HCT116 (cell line): Measurements from ENCODE around the gene LIN7B. TPM values are rescaled to one million over a fixed set of nuclear protein-coding genes. Genes with fewer than 3 reads are reported as not detected.

Source experiments
- ATAC-seq: fragments of 200-7000 bp; cut with Tn5 transposase; 2 replicates; pipeline ENCODE4 v1.9.1; 2020; ENCODE audit warnings: mild to moderate bottlenecking, moderate library complexity
- BruUV-seq: library from RNA; stranded (reverse); fragments of 400-500 nt; replicated peaks from 2 replicates; lab custom pipeline; 2021; lab: Mats Ljungman, UMichigan
- CTCF ChIA-PET: fragments of 300-600 bp; sonication (Branson Sonifier 250); formaldehyde crosslinking; loops from one replicate; lab custom pipeline; 2021; ENCODE audit warnings: antibody characterized with exemption; lab: Charles Lee
- POLR2A ChIA-PET: fragments of 300-600, 350-600 bp; sonication (Branson Sonifier 250); formaldehyde crosslinking; loops from one replicate; lab custom pipeline; 2021; ENCODE audit warnings: antibody characterized with exemption; lab: Charles Lee
- RAD21 ChIA-PET, 2 experiments: fragments of 300-600 bp; sonication (Branson Sonifier 250); formaldehyde crosslinking; loops; one replicate each; lab custom pipeline; 2023; ENCODE audit warnings: low total read pairs in 2 of 2; ENCODE audit not compliant: uncharacterized antibody in 2 of 2, unreplicated experiment in 2 of 2, low non-redundant PET in 1 of 2; lab: Charles Lee
- DNase-seq: peaks from one replicate; pipeline ENCODE4 v3.0.0-alpha.2; 2010; ENCODE audit warnings: low read depth, low spot score
- H2AFZ ChIP-seq: fragments of 200-600 bp; shearing (Covaris generic), sonication (generic); 2 replicates; pipeline ENCODE4 v1.6.1; 2017; ENCODE audit warnings: low read depth, mixed run types, mixed read lengths, antibody characterized with exemption, low read length; ENCODE audit not compliant: poor library complexity, severe bottlenecking
- H3K27ac ChIP-seq: 2 replicates; pipeline ENCODE4 v1.5.1; 2012; ENCODE audit warnings: low read depth, low read length
- H3K27me3 ChIP-seq: fragments of 200-600 bp; sonication (generic); 2 replicates; pipeline ENCODE4 v1.6.1; 2016; ENCODE audit warnings: mixed run types, low read length, mixed read lengths; ENCODE audit not compliant: insufficient read depth
- H3K36me3 ChIP-seq, 2 experiments: fragments of 200-500 bp in 1 of 2; fragments of 200-600 bp in 1 of 2; sonication (Bioruptor generic) in 1 of 2; sonication (generic) in 1 of 2; 2 replicates each; pipeline versions ENCODE4 v1.5.1 to v1.6.1; 2014 to 2016; ENCODE audit warnings: low read length in 2 of 2, inconsistent platforms in 1 of 2, mixed read lengths in 1 of 2, mixed run types in 1 of 2; ENCODE audit not compliant: insufficient read depth in 2 of 2, control insufficient read depth in 1 of 2
- H3K4me1 ChIP-seq, 2 experiments: fragments of 200-600 bp in 1 of 2; sonication (generic) in 1 of 2; 2 replicates each; pipeline versions ENCODE4 v1.5.1 to v1.6.1; 2012 to 2017; ENCODE audit warnings: low read length in 2 of 2, inconsistent platforms in 1 of 2, mild to moderate bottlenecking in 1 of 2, mixed read lengths in 1 of 2, mixed run types in 1 of 2, moderate library complexity in 1 of 2; ENCODE audit not compliant: insufficient read depth in 2 of 2, control insufficient read depth in 1 of 2
- H3K4me2 ChIP-seq: fragments of 200-600 bp; sonication (generic); 2 replicates; pipeline ENCODE4 v1.6.1; 2017; ENCODE audit warnings: mixed run types, low read length, mixed read lengths
- H3K4me3 ChIP-seq, 2 experiments: fragments of 200-600 bp in 1 of 2; sonication (generic) in 1 of 2; replicated peaks in 1 of 2; 2 replicates each; pipeline ENCODE4 v1.5.1; 2011 to 2016; ENCODE audit warnings: low read length in 2 of 2, control low read depth in 1 of 2, low read depth in 1 of 2, mild to moderate bottlenecking in 1 of 2, mixed read lengths in 1 of 2, mixed run types in 1 of 2
- H3K79me2 ChIP-seq: fragments of 200-600 bp; sonication (generic); 2 replicates; pipeline ENCODE4 v1.6.1; 2017; ENCODE audit warnings: mild to moderate bottlenecking, mixed run types, low read length, moderate library complexity, mixed read lengths; ENCODE audit not compliant: insufficient read depth
- H3K9ac ChIP-seq: fragments of 200-600 bp; sonication (generic); 2 replicates; pipeline ENCODE4 v1.6.1; 2016; ENCODE audit warnings: low read length, mixed read lengths
- H3K9me2 ChIP-seq: fragments of 200-600 bp; sonication (generic), shearing (Covaris generic); 2 replicates; pipeline ENCODE4 v1.6.1; 2017; ENCODE audit warnings: mixed run types, mild to moderate bottlenecking, moderate library complexity; ENCODE audit not compliant: insufficient read depth
- H3K9me3 ChIP-seq, 2 experiments: fragments of 200-500 bp in 1 of 2; fragments of 200-600 bp in 1 of 2; sonication (Bioruptor generic) in 1 of 2; sonication (generic) in 1 of 2; 2 replicates each; pipeline ENCODE4 v1.6.1; 2014 to 2017; ENCODE audit warnings: low read length in 2 of 2, mixed read lengths in 2 of 2, inconsistent platforms in 1 of 2, low read depth in 1 of 2, mild to moderate bottlenecking in 1 of 2, mixed run types in 1 of 2, moderate library complexity in 1 of 2; ENCODE audit not compliant: control insufficient read depth in 1 of 2, insufficient read depth in 1 of 2
- H4K20me1 ChIP-seq: fragments of 200-600 bp; sonication (generic), shearing (Covaris generic); 2 replicates; pipeline ENCODE4 v1.6.1; 2017; ENCODE audit warnings: mixed run types, mild to moderate bottlenecking, moderate library complexity; ENCODE audit not compliant: insufficient read depth
- ATF3 ChIP-seq: IDR thresholded peaks from 2 replicates; pipeline ENCODE4 v1.6.1; 2012
- CEBPB ChIP-seq: IDR thresholded peaks from 2 replicates; pipeline ENCODE4 v1.6.1; 2012; ENCODE audit warnings: low read depth
- EGR1 ChIP-seq: IDR thresholded peaks from 2 replicates; pipeline ENCODE4 v1.6.1; 2012; ENCODE audit warnings: low read depth
- ELF1 ChIP-seq: IDR thresholded peaks from 2 replicates; pipeline ENCODE4 v1.6.1; 2012; ENCODE audit warnings: low read depth, borderline replicate concordance
- EZH2 ChIP-seq: fragments of 200-600 bp; sonication (generic); IDR thresholded peaks from 2 replicates; pipeline ENCODE4 v1.6.1; 2017; ENCODE audit warnings: antibody characterized with exemption, mixed run types
- EZH2phosphoT487 ChIP-seq: fragments of 200-600 bp; IDR thresholded peaks from 2 replicates; pipeline ENCODE4 v1.6.1; 2018; ENCODE audit warnings: antibody characterized with exemption, borderline replicate concordance
- JUND ChIP-seq: IDR thresholded peaks from 2 replicates; pipeline ENCODE4 v1.6.1; 2012
- POLR2A ChIP-seq: IDR thresholded peaks from 2 replicates; pipeline ENCODE4 v1.7.0; 2011; ENCODE audit warnings: borderline replicate concordance; ENCODE audit not compliant: insufficient read depth, insufficient read length; ENCODE audit errors: extremely low read depth
- POLR2AphosphoS5 ChIP-seq: IDR thresholded peaks from 2 replicates; pipeline ENCODE4 v1.6.1; 2011; ENCODE audit warnings: mild to moderate bottlenecking, low read depth, low read length, moderate library complexity
- RAD21 ChIP-seq: IDR thresholded peaks from 2 replicates; pipeline ENCODE4 v1.6.1; 2012; ENCODE audit warnings: low read depth, mild to moderate bottlenecking
- REST ChIP-seq: IDR thresholded peaks from 2 replicates; pipeline ENCODE4 v1.6.1; 2012; ENCODE audit warnings: low read depth
- SIN3A ChIP-seq: IDR thresholded peaks from 2 replicates; pipeline ENCODE4 v1.6.1; 2012; ENCODE audit warnings: low read depth
- SP1 ChIP-seq: IDR thresholded peaks from 2 replicates; pipeline ENCODE4 v1.6.1; 2012; ENCODE audit warnings: low read depth
- TCF7L2 ChIP-seq: IDR thresholded peaks from 2 replicates; pipeline ENCODE4 v1.7.0; 2011; ENCODE audit warnings: borderline replicate concordance, inconsistent platforms; ENCODE audit not compliant: insufficient read depth, insufficient read length; ENCODE audit errors: extremely low read depth
- YY1 ChIP-seq: IDR thresholded peaks from 2 replicates; pipeline ENCODE4 v1.6.1; 2011; ENCODE audit warnings: low read length, low read depth, moderate library complexity, mild to moderate bottlenecking; ENCODE audit not compliant: insufficient replicate concordance; ENCODE audit errors: extremely low read depth
- ZFX ChIP-seq: fragments of 450-650 bp; IDR thresholded peaks from 2 replicates; pipeline ENCODE4 v1.6.1; 2017
- ZNF274 ChIP-seq: fragments of 200-500 bp; sonication (Bioruptor generic); IDR thresholded peaks from 2 replicates; pipeline ENCODE4 v1.6.1; 2014; ENCODE audit warnings: mild to moderate bottlenecking, low read depth, low read length, inconsistent platforms
- intact Hi-C: fragments of 100-400 bp; cut with micrococcal nuclease; formaldehyde crosslinking; loops from 2 replicates; pipeline ENCODE4 v1.10.0; 2022
- total RNA-seq: library from RNA; stranded (reverse); gene quantifications from one replicate; pipeline ENCODE4 v1.2.1, GENCODE V29; 2021; ENCODE audit not compliant: unreplicated experiment
- TF ChIP-seq, protein P1 (sequence below): IDR thresholded peaks from 2 replicates; pipeline ENCODE4 v1.6.1; 2012

LIN7B gene
- total RNA-seq, 1 experiment from 2014 or later = 7.2 TPM

DNA sequence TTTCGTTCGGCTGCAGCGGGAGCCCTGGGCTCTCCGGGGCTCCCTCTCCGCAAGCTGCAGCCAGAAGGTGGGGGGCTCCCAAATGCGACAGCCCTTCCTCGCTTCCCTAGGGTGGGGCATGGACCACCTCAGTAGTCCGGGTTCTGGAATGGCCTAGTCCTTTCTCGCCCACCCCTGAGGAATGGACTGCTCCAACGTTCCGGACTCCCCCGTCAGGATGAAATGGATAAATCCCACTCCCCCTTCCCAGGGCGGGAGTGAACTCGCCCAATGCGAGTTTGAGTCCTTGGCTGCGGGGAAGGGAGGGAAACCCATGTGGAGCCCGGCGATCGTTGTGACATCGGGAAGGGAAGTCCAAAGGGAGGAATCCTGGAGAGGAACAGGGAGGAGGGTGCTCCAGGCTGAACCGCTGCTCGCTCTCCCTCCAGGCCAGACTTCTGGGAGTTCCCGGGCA, 35.5 kb downstream of the LIN7B start (continued):
- TF ChIP-seq EGR1 (no peak), TCF7L2 (peak; percentile 64)

DNA sequence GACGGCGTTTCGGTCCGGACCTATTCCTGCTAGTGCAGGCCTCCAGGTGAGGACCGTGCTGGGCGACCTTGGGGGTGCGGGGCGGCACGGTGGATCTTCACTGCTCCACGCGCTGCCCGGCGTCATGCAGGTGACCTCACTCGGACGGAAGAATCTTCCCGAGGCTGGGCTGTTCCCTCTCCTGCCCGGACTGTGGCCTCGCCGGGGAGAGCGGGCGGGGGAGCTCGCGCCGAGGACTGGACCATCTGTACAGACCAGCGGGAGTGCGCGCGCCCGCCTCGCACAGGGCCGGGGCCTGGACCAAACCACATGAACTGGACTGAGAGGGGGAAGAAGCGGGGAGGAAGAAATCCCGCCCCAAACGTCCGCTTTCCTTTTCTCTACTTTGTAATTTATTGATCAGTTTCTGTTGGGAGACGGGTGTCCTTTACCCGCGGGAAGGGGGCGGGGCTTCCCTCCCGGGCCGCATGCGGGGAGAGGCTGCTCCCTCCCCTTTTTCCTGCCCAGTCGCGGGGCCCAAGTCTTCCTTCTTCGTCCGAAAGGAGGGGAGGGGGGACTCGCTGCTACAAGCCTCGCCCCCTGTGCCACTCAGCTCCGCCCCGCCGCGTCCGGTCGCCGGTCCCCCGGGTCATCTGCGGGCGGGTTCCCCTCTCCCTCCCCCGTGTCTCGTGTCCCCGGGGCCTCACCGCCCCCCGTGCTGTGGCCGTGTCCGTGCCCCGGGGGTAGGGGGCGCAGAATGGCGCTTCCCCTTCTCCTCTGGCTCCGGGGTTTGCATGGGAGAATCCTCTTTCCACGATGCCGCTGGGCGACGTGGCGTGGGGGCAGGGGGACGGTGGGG, 36.2 kb downstream of the LIN7B start:
- Histone ChIP-seq H3K4me3 (peak overlapping the region; percentile 90 to 95), H3K27ac (peak overlapping the region; percentile 94), H3K79me2 (no peaks in the 10 kb centered on the region), H3K9me3 (no peaks in the 10 kb centered on the region), H3K27me3 (no peaks in the 10 kb centered on the region), H3K9ac (peak overlapping the region; percentile 98), H3K4me2 (peak overlapping the region; percentile 99), H3K9me2 (no peaks in the 10 kb centered on the region), H3K36me3 (no peaks in the 10 kb centered on the region), H2AFZ (no peak overlapping the region), H4K20me1 (no peaks in the 10 kb centered on the region), H3K4me1 (peaks cover 25 to 55% of the 10 kb centered on the region in 2 experiments)
- TF ChIP-seq ELF1 (no peak), JUND (peak; percentile 43), RAD21 (no peak), POLR2A (peak; percentile 50), EZH2 (no peak), YY1 (peak; percentile 24), EZH2phosphoT487 (no peak), POLR2AphosphoS5 (peak; percentile 58), SP1 (peak; percentile 72; the same call in 1 of the 2 replicates), REST (no peak), ZNF274 (no peak), EGR1 (no peak), CEBPB (no peak), ZFX (peak; percentile 65; the same call in 1 of the 2 replicates), SIN3A (peak; percentile 70; the same call in 1 of the 2 replicates), ATF3 (no peak)
- TF ChIP-seq, protein P1, sequence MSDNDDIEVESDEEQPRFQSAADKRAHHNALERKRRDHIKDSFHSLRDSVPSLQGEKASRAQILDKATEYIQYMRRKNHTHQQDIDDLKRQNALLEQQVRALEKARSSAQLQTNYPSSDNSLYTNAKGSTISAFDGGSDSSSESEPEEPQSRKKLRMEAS = peak; percentile 71
- TSS peak; percentile 85 for BruUV-seq
- ATAC-seq = peak; percentile 39
- ChIA-PET RAD21 (interaction anchor here in 1 of 2 experiments (0.7 kb wide), 1 partner anchor 91 kb away, joined by 3 read pairs; no protein-coding TSS in a partner anchor), POLR2A (interaction anchor here (0.8 to 2.3 kb wide), 7 partner anchors 15 to 58 kb away, joined by 3 to 9 read pairs (median 4); partner anchors contain the start of gene LIN7B), CTCF (interaction anchor here (0.6 to 3.0 kb wide), 5 partner anchors 14 to 531 kb away, joined by 3 to 17 read pairs (median 5); partner anchors contain the start of genes GYS1 and RUVBL2)
- DNase-seq = peak; percentile 76
- intact Hi-C loops = no loop called here
